SK-N-SH (cell line): ENCODE data around the gene ABCF1. TPM values are rescaled to one million over a fixed set of nuclear protein-coding genes. Genes with fewer than 3 reads are reported as not detected.

ENCODE experiments used
- CTCF ChIA-PET: fragments of 300-600, 350-600 bp; formaldehyde crosslinking; extraction: SDS; loops from one replicate; lab custom pipeline; 2021; lab: Yijun Ruan, JAX
- POLR2A ChIA-PET: fragments of 350-600 bp; sonication (Branson Sonifier 250); formaldehyde crosslinking; extraction: SDS; loops from one replicate; lab custom pipeline; 2020; ENCODE audit warnings: antibody characterized with exemption, inconsistent platforms; lab: Yijun Ruan, JAX
- DNase-seq: peaks from one replicate; pipeline ENCODE4 v3.0.0; 2012
- H2AFZ ChIP-seq: fragments of 200-600 bp; sonication (generic); 2 replicates; pipeline ENCODE4 v1.8.1; 2016; ENCODE audit warnings: antibody characterized with exemption, mild to moderate bottlenecking, low read depth
- H3F3A ChIP-seq: fragments of 200-600 bp; sonication (generic); replicated peaks from 2 replicates; pipeline ENCODE3; 2016; ENCODE audit warnings: antibody characterized with exemption, mild to moderate bottlenecking; ENCODE audit not compliant: insufficient read depth
- H3K27ac ChIP-seq, 2 experiments: fragments of 200-500 bp in 1 of 2; fragments of 200-600 bp in 1 of 2; sonication (Bioruptor generic) in 1 of 2; sonication (generic), shearing (Covaris generic) in 1 of 2; 2 replicates each; pipeline versions ENCODE4 v1.5.1 to v1.6.1; 2014 to 2016; ENCODE audit warnings: low read depth in 2 of 2, inconsistent platforms in 1 of 2, low read length in 1 of 2, mild to moderate bottlenecking in 1 of 2, mixed read lengths in 1 of 2
- H3K27me3 ChIP-seq: fragments of 200-600 bp; sonication (generic), shearing (Covaris generic); 2 replicates; pipeline ENCODE4 v1.6.1; 2016; ENCODE audit warnings: mixed run types; ENCODE audit not compliant: insufficient read depth
- H3K36me3 ChIP-seq, 2 experiments: fragments of 200-500 bp in 1 of 2; fragments of 200-600 bp in 1 of 2; sonication (Bioruptor generic) in 1 of 2; sonication (generic) in 1 of 2; replicated peaks in 1 of 2; 2 replicates each; pipeline versions ENCODE3 to v1.5.1; 2014 to 2016; ENCODE audit warnings: low read length in 1 of 2, mild to moderate bottlenecking in 1 of 2; ENCODE audit not compliant: insufficient read depth in 2 of 2, control insufficient read depth in 1 of 2
- H3K4me1 ChIP-seq, 2 experiments: fragments of 200-500 bp in 1 of 2; fragments of 200-600 bp in 1 of 2; sonication (Bioruptor generic) in 1 of 2; sonication (generic), shearing (Covaris generic) in 1 of 2; 2 replicates each; pipeline versions ENCODE4 v1.5.1 to v1.6.1; 2014 to 2016; ENCODE audit warnings: low read depth in 1 of 2, low read length in 1 of 2, mixed run types in 1 of 2; ENCODE audit not compliant: insufficient read depth in 2 of 2, control insufficient read depth in 1 of 2
- H3K4me2 ChIP-seq: fragments of 200-600 bp; sonication (generic), shearing (Covaris generic); 2 replicates; pipeline ENCODE4 v1.6.1; 2017; ENCODE audit warnings: mixed run types
- H3K4me3 ChIP-seq, 2 experiments: fragments of 200-500 bp in 1 of 2; fragments of 200-600 bp in 1 of 2; sonication (Bioruptor generic) in 1 of 2; sonication (generic), shearing (Covaris generic) in 1 of 2; 2 replicates each; pipeline versions ENCODE4 v1.5.1 to v1.8.1; 2014 to 2016; ENCODE audit warnings: low read depth in 2 of 2, inconsistent platforms in 1 of 2, low read length in 1 of 2, mild to moderate bottlenecking in 1 of 2, mixed read lengths in 1 of 2, moderate library complexity in 1 of 2
- H3K79me2 ChIP-seq: fragments of 200-600 bp; sonication (generic); 2 replicates; pipeline ENCODE4 v1.8.1; 2017; ENCODE audit warnings: mild to moderate bottlenecking; ENCODE audit not compliant: insufficient read depth
- H3K9ac ChIP-seq: fragments of 200-600 bp; sonication (generic); 2 replicates; pipeline ENCODE4 v1.6.1; 2017; ENCODE audit warnings: mixed run types
- H3K9me2 ChIP-seq: fragments of 200-600 bp; sonication (generic); 2 replicates; pipeline ENCODE4 v1.6.1; 2017; ENCODE audit warnings: mixed run types
- H3K9me3 ChIP-seq: fragments of 200-600 bp; sonication (generic); 2 replicates; pipeline ENCODE4 v1.6.1; 2017; ENCODE audit warnings: mixed run types, mild to moderate bottlenecking, moderate library complexity
- H4K20me1 ChIP-seq: fragments of 200-600 bp; sonication (generic); 2 replicates; pipeline ENCODE4 v1.6.1; 2017; ENCODE audit warnings: mild to moderate bottlenecking, mixed run types; ENCODE audit not compliant: insufficient read depth
- EZH2phosphoT487 ChIP-seq: fragments of 200-600 bp; sonication (generic); IDR thresholded peaks from 2 replicates; pipeline ENCODE4 v1.6.1; 2017; ENCODE audit warnings: low read depth, mixed run types, mild to moderate bottlenecking, antibody characterized with exemption, moderate library complexity, borderline replicate concordance
- FOSL2 ChIP-seq: IDR thresholded peaks from 2 replicates; pipeline ENCODE4 v1.4.0; 2012; ENCODE audit warnings: low read depth, mild to moderate bottlenecking, moderate library complexity, borderline replicate concordance
- GABPA ChIP-seq: IDR thresholded peaks from 2 replicates; pipeline ENCODE4 v1.4.0; 2012; ENCODE audit warnings: low read depth, mild to moderate bottlenecking
- GATA2 ChIP-seq: sonication (generic); formaldehyde crosslinking; IDR thresholded peaks from 2 replicates; pipeline ENCODE4 v1.5.0; 2020; ENCODE audit warnings: mild to moderate bottlenecking, missing genetic modification reagents
- MAX ChIP-seq: IDR thresholded peaks from 2 replicates; pipeline ENCODE4 v1.4.0; 2012; ENCODE audit warnings: low read depth
- NFIC ChIP-seq: IDR thresholded peaks from 2 replicates; pipeline ENCODE4 v1.4.0; 2012; ENCODE audit warnings: borderline replicate concordance
- RXRA ChIP-seq: IDR thresholded peaks from 2 replicates; pipeline ENCODE4 v1.4.0; 2012; ENCODE audit warnings: low read depth, mild to moderate bottlenecking, borderline replicate concordance
- SIN3A ChIP-seq: IDR thresholded peaks from 2 replicates; pipeline ENCODE4 v1.6.1; 2012; ENCODE audit warnings: low read depth, mild to moderate bottlenecking, low read length, moderate library complexity, borderline replicate concordance
- SMC3 ChIP-seq: IDR thresholded peaks from 2 replicates; pipeline ENCODE4 v1.6.1; 2012; ENCODE audit warnings: low read depth, low read length, improper control_type of control experiment
- YY1 ChIP-seq: IDR thresholded peaks from 2 replicates; pipeline ENCODE4 v1.4.0; 2012; ENCODE audit warnings: low read depth, mild to moderate bottlenecking
- ZBTB33 ChIP-seq: IDR thresholded peaks from 2 replicates; pipeline ENCODE4 v1.4.0; 2012; ENCODE audit warnings: low read depth, borderline replicate concordance
- WGBS: methylation state at CpG from one replicate; pipeline ENCODE4 v1.1.6; 2017; ENCODE audit warnings: low lambda C conversion rate; 5-methylcytosine and 5-hydroxymethylcytosine counted together
- polyA plus RNA-seq, 3 experiments: library from polyadenylated mRNA; depleted of rRNA; stranded (reverse); fragments of >200 nt; gene quantifications; 2 replicates each; pipeline ENCODE4 v1.2.3, GENCODE V29; 2012

The ABCF1 gene
- polyA plus RNA-seq, 1 of the 3 experiments (the other 2 are of a cell fraction) = 53.4 TPM

- H3K9me2 ChIP-seq = no peaks in the 10 kb centered on the region
- TF ChIP-seq FOSL2 = no peak
- TF ChIP-seq RXRA = no peak
- no peak for TF ChIP-seq EZH2phosphoT487
- no peak for TF ChIP-seq ZBTB33
- no peak for TF ChIP-seq GATA2 (CRISPR knock-in tag)
- no peak for TF ChIP-seq SMC3
- TF ChIP-seq GABPA = no peak
- POLR2A ChIA-PET = interaction anchor here (0.6 to 2.3 kb wide), 13 partner anchors 13 to 971 kb away, joined by 3 to 16 read pairs (median 6); partner anchors contain the start of genes DDX39B, MRPS18B, PPP1R10 and PRR3
- H3F3A ChIP-seq = peaks cover under 1% of the 10 kb centered on the region
- CTCF ChIA-PET = interaction anchor here (0.6 to 2.4 kb wide), 4 partner anchors 25 to 257 kb away, joined by 4 to 12 read pairs (median 6); no protein-coding TSS in a partner anchor
- H3K4me2 ChIP-seq = peak overlapping the region; percentile 97
- no peaks in the 10 kb centered on the region for H3K9me3 ChIP-seq
- H4K20me1 ChIP-seq = peaks cover 38% of the 10 kb centered on the region
- H3K4me3 ChIP-seq = peak overlapping the region; percentile 61 to 81
- WGBS = 3% methylated on average over 18 of the region's 18 CpGs
- no peaks in the 10 kb centered on the region for H3K27me3 ChIP-seq
- peak overlapping the region; percentile 54 to 95 for H3K27ac ChIP-seq
- peaks cover 12 to 23% of the 10 kb centered on the region in 2 experiments; a peak in 3 of 4 replicates for H3K4me1 ChIP-seq
- DNase-seq = peak; percentile 20
- peak overlapping the region; percentile 95 for H3K9ac ChIP-seq
- peaks cover 0 to 15% of the 10 kb centered on the region in 2 experiments for H3K36me3 ChIP-seq
- H2AFZ ChIP-seq = peak overlapping the region; percentile 95
- peaks cover 45% of the 10 kb centered on the region for H3K79me2 ChIP-seq
These were observed 535 bp upstream of the ABCF1 start for GRCh38 chr6:30570740-30571074.

GRCh38 chr6:30571762-30572082, 480 bp downstream of the ABCF1 start:
- H3K79me2 ChIP-seq = peaks cover 55% of the 10 kb centered on the region
- peaks cover 41% of the 10 kb centered on the region for H4K20me1 ChIP-seq
- H3K9me2 ChIP-seq = no peaks in the 10 kb centered on the region
- no peaks in the 10 kb centered on the region for H3K27me3 ChIP-seq
- DNase-seq = no peak
- H2AFZ ChIP-seq = peak overlapping the region; percentile 73
- POLR2A ChIA-PET = interaction anchor here (0.7 to 2.3 kb wide), 9 partner anchors 10 to 46 kb away, joined by 3 to 16 read pairs (median 6); partner anchors contain the start of genes MRPS18B, PPP1R10 and PRR3
- peak overlapping the region; percentile 97 for H3K4me2 ChIP-seq
- H3K4me3 ChIP-seq = peak overlapping the region; percentile 61 to 81
- CTCF ChIA-PET = interaction anchor here (2.0 kb wide), 1 partner anchor 30 kb away, joined by 8 read pairs; no protein-coding TSS in a partner anchor
- peak overlapping the region; percentile 95 for H3K9ac ChIP-seq
- no peaks in the 10 kb centered on the region for H3K9me3 ChIP-seq
- no peak for TF ChIP-seq MAX
- TF ChIP-seq RXRA = no peak
- TF ChIP-seq NFIC = no peak
- TF ChIP-seq ZBTB33 = no peak
- no peak for TF ChIP-seq YY1
- no peak for TF ChIP-seq SIN3A
- peaks cover 3 to 19% of the 10 kb centered on the region in 2 experiments for H3K36me3 ChIP-seq
- peaks cover 12 to 21% of the 10 kb centered on the region in 2 experiments; a peak in 3 of 4 replicates for H3K4me1 ChIP-seq
- H3K27ac ChIP-seq = peak overlapping the region; percentile 95 to 97
- no peaks in the 10 kb centered on the region for H3F3A ChIP-seq
- 0% methylated on average over 8 of the region's 8 CpGs for WGBS
